Ishikawa (cell line): Measurements from ENCODE around the gene TM2D3.

Source experiments
- CEBPB ChIP-seq: IDR thresholded peaks from 2 replicates; pipeline ENCODE4 v1.6.1; 2012
- CREB1 ChIP-seq: IDR thresholded peaks from 2 replicates; pipeline ENCODE4 v1.6.1; 2012; ENCODE audit warnings: low read depth
- EGR1 ChIP-seq: IDR thresholded peaks from 2 replicates; pipeline ENCODE4 v1.6.1; 2012
- EP300 ChIP-seq: IDR thresholded peaks from 2 replicates; pipeline ENCODE4 v1.6.1; 2012; ENCODE audit warnings: borderline replicate concordance
- FOXM1 ChIP-seq: IDR thresholded peaks from 2 replicates; pipeline ENCODE4 v1.6.1; 2012; ENCODE audit warnings: low read depth, borderline replicate concordance
- MAX ChIP-seq: IDR thresholded peaks from 2 replicates; pipeline ENCODE4 v1.6.1; 2012
- NFIC ChIP-seq: IDR thresholded peaks from 2 replicates; pipeline ENCODE4 v1.6.1; 2012
- RAD21 ChIP-seq: IDR thresholded peaks from 2 replicates; pipeline ENCODE4 v1.6.1; 2012; ENCODE audit warnings: low read depth
- REST ChIP-seq: IDR thresholded peaks from 2 replicates; pipeline ENCODE4 v1.6.1; 2012; ENCODE audit warnings: low read depth, mild to moderate bottlenecking
- TAF1 ChIP-seq: IDR thresholded peaks from 2 replicates; pipeline ENCODE4 v1.6.1; 2012; ENCODE audit warnings: low read depth, mild to moderate bottlenecking
- TCF12 ChIP-seq: IDR thresholded peaks from 2 replicates; pipeline ENCODE4 v1.6.1; 2012; ENCODE audit warnings: low read depth
- TEAD4 ChIP-seq: IDR thresholded peaks from 2 replicates; pipeline ENCODE4 v1.6.1; 2012
- USF1 ChIP-seq: IDR thresholded peaks from 2 replicates; pipeline ENCODE4 v1.6.1; 2012
- YY1 ChIP-seq: IDR thresholded peaks from 2 replicates; pipeline ENCODE4 v1.6.1; 2012; ENCODE audit warnings: low read depth
- ZBTB7A ChIP-seq: IDR thresholded peaks from 2 replicates; pipeline ENCODE4 v1.6.1; 2012; ENCODE audit warnings: low read depth

The TM2D3 gene

GRCh38 chr15:101600035-101600434 lies 52.1 kb downstream of the TM2D3 start:
- TF ChIP-seq EP300 (no peak), TEAD4 (no peak), EGR1 (no peak), ZBTB7A (no peak), TCF12 (no peak), REST (no peak), CREB1 (no peak), YY1 (no peak), USF1 (no peak), TAF1 (no peak), RAD21 (no peak), NFIC (no peak), MAX (no peak), CEBPB (no peak), FOXM1 (no peak)

- TF ChIP-seq REST (no peak), MAX (no peak), TCF12 (no peak), ZBTB7A (no peak), USF1 (no peak), EGR1 (no peak), NFIC (no peak), TEAD4 (no peak), FOXM1 (no peak), CEBPB (no peak), YY1 (no peak), RAD21 (no peak), EP300 (no peak), TAF1 (no peak), CREB1 (no peak)
Observed at GRCh38 chr15:101599091-101599490, 53.1 kb downstream of the TM2D3 start.

- TF ChIP-seq CREB1 (no peak), USF1 (no peak), RAD21 (no peak)
Observed at GRCh38 chr15:101597360-101597928, 54.7 kb downstream of the TM2D3 start.

- no peak for TF ChIP-seq USF1
- no peak for TF ChIP-seq CREB1
- no peak for TF ChIP-seq REST
- TF ChIP-seq TAF1: no peak
- TF ChIP-seq TEAD4: no peak
- TF ChIP-seq ZBTB7A: no peak
- TF ChIP-seq FOXM1: no peak
- TF ChIP-seq RAD21: no peak
Observed at GRCh38 chr15:101596633-101597032, 55.5 kb downstream of the TM2D3 start.
